ENCODE data around the gene ULBP3.

DNA sequence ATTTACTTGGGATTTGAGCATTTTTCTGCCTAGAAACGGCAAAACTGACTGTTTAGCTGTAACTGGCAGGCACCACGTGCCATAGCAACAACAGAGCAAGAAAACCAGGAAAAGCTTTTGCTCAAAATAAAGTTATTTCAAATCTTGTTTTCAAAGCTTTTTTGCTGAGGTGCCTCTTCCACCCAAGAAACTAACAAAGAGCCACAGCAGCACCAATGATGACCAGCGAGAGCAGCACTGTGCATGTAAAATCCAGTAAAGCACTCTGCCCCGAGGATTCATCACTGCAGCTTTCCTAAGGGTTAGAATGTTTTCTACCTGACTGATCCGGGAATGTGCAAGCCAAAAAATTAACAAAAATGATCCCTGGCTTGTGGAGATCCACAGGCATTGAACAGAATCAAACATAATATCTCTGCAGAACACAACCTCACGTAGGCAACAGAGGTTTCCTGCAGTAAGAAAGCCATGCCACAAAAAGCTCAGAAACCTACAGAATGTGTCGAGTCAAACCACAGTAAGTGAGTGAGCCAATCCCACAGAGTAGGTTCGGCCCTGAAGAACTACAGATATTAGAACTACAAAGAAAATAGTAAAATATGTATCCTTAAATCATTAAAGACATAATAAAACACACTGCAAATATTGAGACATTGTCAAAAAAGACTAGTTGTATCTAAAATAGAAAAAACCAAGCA lies 7.4 kb upstream of the ULBP3 start:
- TF ChIP-seq BCOR (IDR thresholded peaks at IDR 0.05) (no peak), ZNF23 (CRISPR knock-in tag; IDR thresholded peaks at IDR 0.05) (no peak)
